ENCODE measurements around the gene RTEL1.

Gene RTEL1

DNA sequence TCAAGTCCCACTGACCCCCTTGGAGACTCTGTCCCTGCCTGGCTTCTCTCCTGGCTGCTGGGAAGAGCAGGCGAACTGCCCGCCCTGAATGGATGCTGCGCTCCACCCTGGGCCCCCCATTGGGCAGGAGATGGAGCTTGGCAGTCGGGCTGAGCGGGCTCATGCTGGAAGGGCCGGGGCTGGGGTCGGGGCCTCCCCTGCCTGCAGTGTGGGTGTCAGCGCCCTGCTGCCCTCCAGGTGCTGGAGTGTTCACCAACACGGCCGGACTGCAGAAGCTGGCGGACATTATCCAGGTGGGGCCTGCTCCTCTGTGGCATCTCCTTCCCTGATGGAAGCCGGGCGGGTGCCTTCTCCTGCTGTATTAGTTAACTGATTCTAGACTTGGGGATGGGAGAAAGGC is 22.3 kb downstream of the RTEL1 start:
- Histone ChIP-seq H3K4me2 (ENCODE audit: low read length) (no peak overlapping the region), H3K9me2 (ENCODE audit: low read depth, low read length) (no peaks in the 10 kb centered on the region), H3K79me2 (ENCODE audit: insufficient read depth, low read length) (no peaks in the 10 kb centered on the region), H3K4me1 (ENCODE audit: insufficient read depth, low read length, severe bottlenecking) (no peaks in the 10 kb centered on the region), H3K4me3 (ENCODE audit: low read depth, low read length, poor library complexity, severe bottlenecking) (no peak overlapping the region), H3K27me3 (ENCODE audit: insufficient read depth, low read length) (no peaks in the 10 kb centered on the region), H3K9me3 (ENCODE audit: low read length) (no peaks in the 10 kb centered on the region), H4K20me1 (ENCODE audit: insufficient read depth, low read length) (no peaks in the 10 kb centered on the region), H2AFZ (ENCODE audit: low read length) (no peak overlapping the region), H3K9ac (ENCODE audit: low read length) (no peak overlapping the region), H3F3A (ENCODE audit: insufficient read depth, low read length) (no peaks in the 10 kb centered on the region), H3K27ac (ENCODE audit: low read depth, low read length, poor library complexity, severe bottlenecking) (no peak overlapping the region), H3K36me3 (ENCODE audit: insufficient read depth, low read length) (peaks cover 28% of the 10 kb centered on the region)
- TF ChIP-seq EZH2 (IDR thresholded peaks at IDR 0.05; ENCODE audit: borderline replicate concordance, low read length) (no peak), CTCF (IDR thresholded peaks at IDR 0.05; ENCODE audit: low read length) (no peak)

- no peak overlapping the region for H2AFZ ChIP-seq (ENCODE audit: low read length)
- H3K4me1 ChIP-seq (ENCODE audit: insufficient read depth, low read length, severe bottlenecking) = no peaks in the 10 kb centered on the region
- peaks cover 22% of the 10 kb centered on the region for H3K36me3 ChIP-seq (ENCODE audit: insufficient read depth, low read length)
- no peak overlapping the region for H3K4me3 ChIP-seq (ENCODE audit: low read depth, low read length, poor library complexity, severe bottlenecking)
- no peaks in the 10 kb centered on the region for H3K79me2 ChIP-seq (ENCODE audit: insufficient read depth, low read length)
- H3K9me2 ChIP-seq (ENCODE audit: low read depth, low read length) = no peaks in the 10 kb centered on the region
- no peaks in the 10 kb centered on the region for H4K20me1 ChIP-seq (ENCODE audit: insufficient read depth, low read length)
- no peaks in the 10 kb centered on the region for H3F3A ChIP-seq (ENCODE audit: insufficient read depth, low read length)
- no peak overlapping the region for H3K27ac ChIP-seq (ENCODE audit: low read depth, low read length, poor library complexity, severe bottlenecking)
- no peak overlapping the region for H3K4me2 ChIP-seq (ENCODE audit: low read length)
- H3K27me3 ChIP-seq (ENCODE audit: insufficient read depth, low read length) = no peaks in the 10 kb centered on the region
- H3K9ac ChIP-seq (ENCODE audit: low read length) = no peak overlapping the region
- TF ChIP-seq EZH2 (IDR thresholded peaks at IDR 0.05; ENCODE audit: borderline replicate concordance, low read length) (no peak), CTCF (IDR thresholded peaks at IDR 0.05; ENCODE audit: low read length) (no peak)
- H3K9me3 ChIP-seq (ENCODE audit: low read length) = no peaks in the 10 kb centered on the region
These were observed 22.9 kb downstream of the RTEL1 start for GRCh38 chr20:63680857-63681608.

DNA sequence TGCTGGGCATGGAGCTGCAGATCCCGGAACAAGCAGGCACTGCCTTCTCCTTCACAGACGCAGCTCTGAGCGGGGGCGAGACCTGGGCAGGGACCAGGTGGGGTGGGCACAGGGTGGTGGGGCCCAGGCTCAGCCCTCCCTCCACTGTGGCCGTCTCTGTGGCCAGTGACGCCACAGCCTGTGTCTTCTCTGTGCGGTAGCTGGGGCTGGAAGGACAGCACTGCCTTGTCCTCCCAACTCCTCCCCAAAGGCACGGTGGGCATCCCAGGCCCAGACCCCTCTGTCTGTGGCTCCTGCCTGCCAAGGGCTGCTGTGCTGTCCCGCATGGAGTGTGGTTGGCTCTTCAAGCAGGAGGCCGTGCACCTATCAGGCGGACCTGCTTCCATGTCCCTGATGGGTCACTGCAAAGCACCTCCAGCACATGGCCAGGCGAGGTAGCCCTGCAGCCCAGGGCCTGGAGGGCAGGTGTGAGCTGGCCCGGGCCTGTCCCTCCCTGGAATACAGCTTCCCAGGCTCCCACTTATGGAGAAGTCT is 23.6 kb downstream of the RTEL1 start:
- Histone ChIP-seq H3K36me3 (ENCODE audit: insufficient read depth, low read length) (peaks cover 20% of the 10 kb centered on the region), H3K9ac (ENCODE audit: low read length) (no peak overlapping the region), H3K79me2 (ENCODE audit: insufficient read depth, low read length) (no peaks in the 10 kb centered on the region), H3K27me3 (ENCODE audit: insufficient read depth, low read length) (no peaks in the 10 kb centered on the region), H3F3A (ENCODE audit: insufficient read depth, low read length) (no peaks in the 10 kb centered on the region), H4K20me1 (ENCODE audit: insufficient read depth, low read length) (no peaks in the 10 kb centered on the region), H3K4me3 (ENCODE audit: low read depth, low read length, poor library complexity, severe bottlenecking) (no peak overlapping the region), H2AFZ (ENCODE audit: low read length) (no peak overlapping the region), H3K4me1 (ENCODE audit: insufficient read depth, low read length, severe bottlenecking) (no peaks in the 10 kb centered on the region), H3K9me2 (ENCODE audit: low read depth, low read length) (no peaks in the 10 kb centered on the region), H3K4me2 (ENCODE audit: low read length) (no peak overlapping the region), H3K9me3 (ENCODE audit: low read length) (no peaks in the 10 kb centered on the region), H3K27ac (ENCODE audit: low read depth, low read length, poor library complexity, severe bottlenecking) (no peak overlapping the region)
- TF ChIP-seq CTCF (IDR thresholded peaks at IDR 0.05; ENCODE audit: low read length) = no peak
- no peak for TF ChIP-seq EZH2 (IDR thresholded peaks at IDR 0.05; ENCODE audit: borderline replicate concordance, low read length)
